ES-I3 (cell line): ENCODE measurements around the gene ALKBH3.

Experiments used
- H3K36me3 ChIP-seq: 2 replicates; pipeline ENCODE4 v1.6.1; 2013; ENCODE audit warnings: mild to moderate bottlenecking, low read length, control low read depth, moderate library complexity; ENCODE audit not compliant: insufficient read depth
- H3K4me1 ChIP-seq: 2 replicates; pipeline ENCODE4 v1.6.1; 2013; ENCODE audit warnings: mild to moderate bottlenecking, control low read depth, low read length; ENCODE audit not compliant: insufficient read depth
- H3K9ac ChIP-seq: 2 replicates; pipeline ENCODE4 v1.6.1; 2013; ENCODE audit warnings: low read depth, mild to moderate bottlenecking, low read length, moderate library complexity
- H3K9me3 ChIP-seq: 2 replicates; pipeline ENCODE4 v1.6.1; 2013; ENCODE audit warnings: mild to moderate bottlenecking, low read length, moderate library complexity; ENCODE audit not compliant: control insufficient read depth, insufficient read depth

ALKBH3 gene

DNA sequence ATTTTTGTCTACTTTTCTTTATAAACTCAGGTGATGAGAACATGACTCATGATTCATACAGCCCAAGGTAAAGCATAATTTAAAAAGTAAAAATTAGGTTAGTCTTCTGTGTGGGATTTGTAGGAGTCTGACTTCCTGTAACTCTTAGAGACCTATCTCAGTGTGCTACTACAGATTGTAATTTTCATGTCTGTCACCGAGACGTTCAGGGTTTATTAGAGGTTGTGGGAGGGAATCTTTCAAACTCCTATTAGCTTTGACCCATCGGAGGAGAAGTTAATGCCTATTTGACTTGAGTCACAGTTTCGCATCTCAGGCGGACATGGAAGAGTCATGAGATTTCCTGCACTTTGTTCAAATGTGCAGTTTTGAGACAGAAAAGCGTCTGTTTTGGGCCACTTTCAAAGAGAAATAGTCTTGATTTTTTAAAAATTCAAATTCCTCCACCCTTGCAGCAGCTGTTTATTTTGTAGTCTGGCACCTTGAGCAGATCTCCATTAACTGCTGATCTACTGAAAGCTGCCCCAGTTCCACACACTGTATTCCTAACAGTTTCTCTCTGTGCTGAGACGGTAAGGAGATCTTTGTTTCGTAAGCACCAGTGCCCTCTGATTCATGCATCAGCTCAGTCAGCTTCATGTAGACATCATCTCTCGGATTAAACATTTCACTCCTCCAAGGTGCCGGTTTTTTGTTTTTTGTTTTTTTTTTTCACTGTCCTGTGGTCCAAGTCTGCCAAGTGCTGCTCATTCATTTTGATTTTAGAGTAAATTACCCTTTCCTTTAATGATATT lies 24.3 kb downstream of the ALKBH3 start:
- Histone ChIP-seq H3K9me3 (no peaks in the 10 kb centered on the region), H3K9ac (no peak overlapping the region), H3K36me3 (peaks cover 9% of the 10 kb centered on the region), H3K4me1 (no peaks in the 10 kb centered on the region)

- Histone ChIP-seq H3K9me3 (no peaks in the 10 kb centered on the region), H3K4me1 (no peaks in the 10 kb centered on the region), H3K9ac (no peak overlapping the region), H3K36me3 (peaks cover 7% of the 10 kb centered on the region)
These were observed 25.2 kb downstream of the ALKBH3 start for GRCh38 chr11:43905813-43906241.

- no peaks in the 10 kb centered on the region; the same call in 1 of the 2 replicates for H3K36me3 ChIP-seq
- H3K4me1 ChIP-seq, result no peaks in the 10 kb centered on the region
- H3K9ac ChIP-seq, result no peak overlapping the region
- H3K9me3 ChIP-seq, result no peaks in the 10 kb centered on the region
These were observed 26.7 kb downstream of the ALKBH3 start for GRCh38 chr11:43907028-43907975.

- Histone ChIP-seq H3K9ac (no peak overlapping the region), H3K36me3 (no peaks in the 10 kb centered on the region; the same call in 1 of the 2 replicates), H3K4me1 (no peaks in the 10 kb centered on the region), H3K9me3 (no peaks in the 10 kb centered on the region)
These were observed 27.6 kb downstream of the ALKBH3 start for GRCh38 chr11:43908191-43908590.

DNA sequence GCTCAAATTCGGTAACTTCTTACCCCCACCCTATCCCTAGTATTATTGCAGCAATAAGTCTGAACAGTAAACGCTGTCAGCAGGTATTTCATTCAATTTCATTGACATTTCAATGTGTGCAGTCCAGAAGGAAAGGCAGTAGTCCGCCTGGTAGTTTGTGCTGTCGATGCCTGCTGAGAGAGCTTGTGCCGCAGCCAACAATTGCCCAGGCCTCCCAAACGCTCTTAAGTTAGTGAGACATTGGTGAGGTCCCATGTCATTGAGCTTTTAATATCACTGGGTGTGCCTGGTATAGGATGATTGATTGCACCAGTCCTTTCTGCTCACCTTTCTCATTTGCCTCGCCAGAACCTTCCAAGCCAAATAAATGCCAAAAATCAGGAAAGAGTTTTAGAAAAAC lies 28.1 kb downstream of the ALKBH3 start:
- Histone ChIP-seq H3K9me3 (no peaks in the 10 kb centered on the region), H3K36me3 (no peaks in the 10 kb centered on the region; the same call in 1 of the 2 replicates), H3K9ac (no peak overlapping the region), H3K4me1 (peaks cover 2% of the 10 kb centered on the region; the same call in 1 of the 2 replicates)

DNA sequence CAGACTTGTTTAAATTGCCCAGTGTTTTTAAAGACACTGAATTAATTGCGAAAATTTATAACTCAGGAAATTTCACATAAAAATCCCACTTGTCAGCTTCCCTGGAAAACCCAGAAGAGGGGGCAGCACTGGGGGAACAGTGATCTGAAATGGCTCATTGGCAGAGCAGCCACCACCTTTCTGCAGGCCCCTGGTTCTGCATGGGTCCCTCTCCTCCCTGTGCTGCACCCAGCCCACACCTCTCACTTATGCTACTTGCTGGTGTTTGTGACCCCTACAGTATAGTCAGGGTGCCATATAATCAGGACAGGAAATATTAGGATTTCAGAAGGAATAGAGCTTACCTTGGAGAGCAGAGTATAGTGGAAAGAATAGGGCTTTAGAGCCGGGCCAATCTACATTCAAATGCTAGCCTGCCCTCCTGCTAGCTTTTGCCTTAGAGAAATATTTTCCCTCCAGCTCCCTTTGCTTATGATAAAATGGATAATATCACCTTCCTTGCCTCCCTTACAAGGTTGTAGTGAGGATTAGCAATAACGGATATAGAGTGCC lies 33.3 kb downstream of the ALKBH3 start:
- Histone ChIP-seq H3K4me1 (peaks cover 4% of the 10 kb centered on the region; the same call in 1 of the 2 replicates), H3K9ac (no peak overlapping the region), H3K36me3 (no peaks in the 10 kb centered on the region; the same call in 1 of the 2 replicates), H3K9me3 (no peaks in the 10 kb centered on the region)

DNA sequence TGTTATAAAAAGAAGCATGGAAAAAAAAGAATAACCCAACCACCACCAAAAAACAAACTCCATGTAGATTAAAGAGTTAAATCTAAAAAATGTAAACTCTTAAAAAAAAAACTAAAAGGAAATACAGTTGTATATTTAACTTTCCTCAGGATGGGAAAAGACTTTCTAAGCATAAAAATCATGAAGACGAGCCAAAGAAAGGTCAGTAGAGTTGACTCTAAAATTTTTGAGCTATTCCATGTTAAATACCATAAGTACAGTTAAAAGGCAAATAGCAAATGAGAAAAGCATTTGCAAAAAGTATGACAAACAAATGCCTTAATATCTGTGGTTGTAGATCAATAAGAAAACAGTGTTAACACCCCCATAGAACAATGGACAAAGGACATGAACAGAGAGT lies 33.8 kb downstream of the ALKBH3 start:
- no peaks in the 10 kb centered on the region; the same call in 1 of the 2 replicates for H3K36me3 ChIP-seq
- H3K9me3 ChIP-seq, result no peaks in the 10 kb centered on the region
- H3K4me1 ChIP-seq, result peaks cover 5% of the 10 kb centered on the region; the same call in 1 of the 2 replicates
- no peak overlapping the region for H3K9ac ChIP-seq

- Histone ChIP-seq H3K9ac (no peak overlapping the region), H3K36me3 (no peaks in the 10 kb centered on the region), H3K4me1 (peaks cover 20% of the 10 kb centered on the region), H3K9me3 (no peaks in the 10 kb centered on the region)
These were observed 36.0 kb downstream of the ALKBH3 start for GRCh38 chr11:43916621-43917020.

DNA sequence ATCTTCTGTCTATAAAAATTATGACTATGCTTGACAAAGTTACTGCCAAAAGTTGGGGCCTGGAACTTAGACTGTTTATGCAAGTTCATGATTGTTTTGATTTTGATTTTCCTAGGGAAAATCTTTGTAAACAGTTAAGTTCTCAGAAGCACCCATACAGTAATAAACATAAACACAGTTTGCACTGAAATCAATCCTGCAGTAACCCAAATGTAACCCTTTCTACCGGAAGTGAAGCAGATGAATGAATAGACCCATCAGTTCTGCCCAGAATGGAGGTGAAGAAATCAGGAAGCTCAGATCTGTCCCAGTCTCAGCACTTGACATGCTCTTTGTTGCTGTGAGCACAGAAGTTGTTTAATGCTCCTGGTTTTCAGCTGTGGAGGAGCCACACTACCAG lies 37.2 kb downstream of the ALKBH3 start:
- Histone ChIP-seq H3K9ac (no peak overlapping the region), H3K36me3 (no peaks in the 10 kb centered on the region), H3K4me1 (peaks cover 20% of the 10 kb centered on the region), H3K9me3 (no peaks in the 10 kb centered on the region)

GRCh38 chr11:43918662-43919061 lies 38.0 kb downstream of the ALKBH3 start:
- H3K9ac ChIP-seq, result no peak overlapping the region
- no peaks in the 10 kb centered on the region for H3K36me3 ChIP-seq
- peaks cover 22% of the 10 kb centered on the region for H3K4me1 ChIP-seq
- no peaks in the 10 kb centered on the region for H3K9me3 ChIP-seq

DNA sequence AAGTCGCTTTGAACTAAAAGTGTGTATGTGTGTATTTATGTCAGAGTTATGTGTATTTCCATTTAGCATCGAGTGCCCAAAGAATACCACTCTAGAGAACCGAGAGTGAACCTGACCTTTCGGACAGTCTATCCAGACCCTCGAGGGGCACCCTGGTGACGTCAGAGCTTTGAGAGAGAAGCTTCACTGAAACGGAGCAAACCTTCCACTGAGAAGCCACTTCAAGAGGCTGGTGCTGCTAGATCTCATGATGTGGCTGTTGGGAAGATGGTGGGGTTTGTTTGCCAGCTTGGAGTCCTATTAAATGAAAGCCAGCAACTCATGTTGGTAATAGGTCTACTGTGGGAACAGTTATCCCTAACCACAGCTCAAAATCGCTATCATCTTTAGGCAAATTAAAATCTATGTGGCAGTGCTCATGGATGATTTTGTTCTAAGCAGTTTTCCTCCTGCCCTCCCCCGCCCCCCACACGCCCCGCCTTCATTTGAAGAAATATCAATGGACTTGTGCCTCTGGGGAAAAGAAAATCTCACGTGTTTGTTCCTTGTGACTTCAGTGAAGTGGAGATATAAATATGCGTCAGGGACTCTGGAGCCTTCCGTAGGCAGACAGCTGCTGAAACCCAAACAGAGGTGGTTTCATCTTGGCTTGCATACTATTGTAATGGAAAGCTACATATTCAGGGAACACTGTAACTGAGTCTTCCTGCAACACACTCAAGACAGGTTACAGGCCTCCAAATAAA lies 39.4 kb downstream of the ALKBH3 start:
- peaks cover 34% of the 10 kb centered on the region for H3K4me1 ChIP-seq
- no peak overlapping the region for H3K9ac ChIP-seq

GRCh38 chr11:43920598-43921419 lies 40.2 kb downstream of the ALKBH3 start:
- H3K9me3 ChIP-seq, result no peaks in the 10 kb centered on the region
- no peak overlapping the region for H3K9ac ChIP-seq
- H3K4me1 ChIP-seq, result peaks cover 42% of the 10 kb centered on the region
- H3K36me3 ChIP-seq, result no peaks in the 10 kb centered on the region

More for the DNA sequence above, 39.4 kb downstream of the ALKBH3 start:
- no peaks in the 10 kb centered on the region for H3K36me3 ChIP-seq
- H3K9me3 ChIP-seq, result no peaks in the 10 kb centered on the region
